ENCODE data around the gene MAMDC4. TPM values are rescaled to one million over a fixed set of nuclear protein-coding genes. Genes with fewer than 3 reads are reported as not detected.
A peak's percentile ranks its signal among the peaks of the same experiment; 100 is the strongest.

Gene MAMDC4
- total RNA-seq, 1 experiment from 2014 or later, result 6.3 TPM

DNA sequence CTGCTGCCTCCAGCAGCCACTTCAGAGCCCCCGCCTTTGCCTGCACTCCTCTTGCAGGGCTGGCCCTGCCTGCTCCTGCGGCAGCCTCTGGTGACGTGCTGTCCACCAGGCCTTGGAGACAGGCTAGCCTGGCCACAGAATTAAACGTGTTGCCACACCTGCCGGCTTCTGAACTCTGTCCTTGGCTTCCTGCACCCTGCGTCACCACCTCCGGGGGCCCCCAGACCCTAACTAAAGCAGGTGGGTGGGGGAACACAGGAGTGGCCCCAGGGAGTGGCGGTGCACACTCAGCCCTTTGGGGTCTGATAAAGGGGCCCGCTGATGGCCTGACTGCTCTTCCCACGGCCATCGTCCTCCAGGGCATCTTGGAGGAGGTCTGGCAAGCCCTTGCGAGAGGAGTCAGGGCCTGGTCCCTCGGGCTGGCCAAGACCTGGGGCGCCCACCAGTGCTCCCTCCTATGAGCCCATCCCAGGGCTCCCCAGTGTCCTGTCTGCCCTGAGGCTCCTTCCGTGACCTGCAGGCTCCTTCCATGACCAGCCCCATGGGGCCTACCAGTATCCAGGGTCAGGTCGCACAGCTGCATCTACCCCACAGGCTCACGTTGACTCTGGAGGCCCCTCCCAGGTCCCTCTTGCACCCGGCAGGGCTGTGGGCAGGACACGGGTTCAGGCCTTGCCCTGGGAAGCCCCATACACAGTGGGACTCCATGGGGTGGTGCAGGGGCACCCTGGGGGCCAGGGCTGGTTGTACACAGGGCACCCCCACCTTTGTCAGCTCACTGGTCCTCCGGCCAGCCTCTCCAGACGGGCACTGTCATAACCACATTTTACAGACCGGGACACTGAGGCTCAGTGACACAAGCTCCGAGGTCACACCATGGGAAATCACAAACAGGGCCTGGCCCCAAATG, 1.0 kb upstream of the MAMDC4 start:
- H3K27me3 ChIP-seq (ENCODE audit: control insufficient read depth, insufficient read depth, low read length), result no peaks in the 10 kb centered on the region
- peak overlapping the region; percentile 83; the same call in 1 of the 2 replicates for H3K27ac ChIP-seq (ENCODE audit: low read length)

DNA sequence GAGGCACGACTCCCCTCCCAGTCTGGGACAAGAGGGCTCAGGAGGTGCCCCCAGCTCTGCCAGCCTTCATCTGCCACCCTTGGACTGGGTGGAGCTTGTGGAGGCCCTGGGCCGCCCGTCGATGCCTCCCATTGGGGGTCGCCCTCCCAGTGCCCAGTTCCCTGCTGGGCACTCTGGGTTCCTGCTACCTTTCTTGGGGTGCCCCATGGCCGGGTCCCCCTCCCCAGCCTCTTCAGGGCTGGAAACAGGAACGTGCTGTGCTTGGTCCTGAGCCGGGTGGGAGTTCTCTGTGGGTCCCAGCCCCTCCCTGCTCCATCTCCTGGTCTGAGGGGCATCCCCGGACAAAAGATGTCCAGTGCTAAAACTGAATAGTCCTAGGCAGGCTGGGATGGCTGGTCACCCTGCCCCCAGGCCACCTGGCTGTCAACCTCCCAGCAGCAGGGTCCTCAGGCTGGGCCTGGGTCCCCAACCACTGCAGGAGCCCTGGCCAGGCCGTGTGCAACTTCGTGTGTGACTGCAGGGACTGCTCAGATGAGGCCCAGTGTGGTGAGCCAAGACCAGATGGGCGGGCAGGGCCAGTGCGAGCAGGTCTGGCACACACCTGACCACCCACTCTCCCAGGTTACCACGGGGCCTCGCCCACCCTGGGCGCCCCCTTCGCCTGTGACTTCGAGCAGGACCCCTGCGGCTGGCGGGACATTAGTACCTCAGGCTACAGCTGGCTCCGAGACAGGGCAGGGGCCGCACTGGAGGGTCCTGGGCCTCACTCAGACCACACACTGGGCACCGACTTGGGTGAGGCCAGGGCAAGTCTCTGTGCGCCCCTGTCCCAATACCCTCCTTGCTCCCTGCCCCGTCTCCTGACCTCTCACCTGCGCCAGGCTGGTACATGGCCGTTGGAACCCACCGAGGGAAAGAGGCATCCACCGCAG, 784 bp downstream of the MAMDC4 start:
- POLR2A ChIA-PET, result no interaction called here
- Histone ChIP-seq H3K4me3 (ENCODE audit: low read depth in 2 of 2, low read length in 2 of 2) (no peak overlapping the region), H3K27me3 (ENCODE audit: control insufficient read depth, insufficient read depth, low read length) (no peaks in the 10 kb centered on the region), H3K36me3 (ENCODE audit: control insufficient read depth, insufficient read depth, low read length) (no peaks in the 10 kb centered on the region), H3K27ac (ENCODE audit: low read length) (no peak overlapping the region), H3K4me1 (ENCODE audit: control insufficient read depth, insufficient read depth, low read length) (peaks cover 27% of the 10 kb centered on the region), H3K9me3 (ENCODE audit: control insufficient read depth, insufficient read depth, low read depth, low read length) (no peaks in the 10 kb centered on the region)
- TF ChIP-seq, protein P1, sequence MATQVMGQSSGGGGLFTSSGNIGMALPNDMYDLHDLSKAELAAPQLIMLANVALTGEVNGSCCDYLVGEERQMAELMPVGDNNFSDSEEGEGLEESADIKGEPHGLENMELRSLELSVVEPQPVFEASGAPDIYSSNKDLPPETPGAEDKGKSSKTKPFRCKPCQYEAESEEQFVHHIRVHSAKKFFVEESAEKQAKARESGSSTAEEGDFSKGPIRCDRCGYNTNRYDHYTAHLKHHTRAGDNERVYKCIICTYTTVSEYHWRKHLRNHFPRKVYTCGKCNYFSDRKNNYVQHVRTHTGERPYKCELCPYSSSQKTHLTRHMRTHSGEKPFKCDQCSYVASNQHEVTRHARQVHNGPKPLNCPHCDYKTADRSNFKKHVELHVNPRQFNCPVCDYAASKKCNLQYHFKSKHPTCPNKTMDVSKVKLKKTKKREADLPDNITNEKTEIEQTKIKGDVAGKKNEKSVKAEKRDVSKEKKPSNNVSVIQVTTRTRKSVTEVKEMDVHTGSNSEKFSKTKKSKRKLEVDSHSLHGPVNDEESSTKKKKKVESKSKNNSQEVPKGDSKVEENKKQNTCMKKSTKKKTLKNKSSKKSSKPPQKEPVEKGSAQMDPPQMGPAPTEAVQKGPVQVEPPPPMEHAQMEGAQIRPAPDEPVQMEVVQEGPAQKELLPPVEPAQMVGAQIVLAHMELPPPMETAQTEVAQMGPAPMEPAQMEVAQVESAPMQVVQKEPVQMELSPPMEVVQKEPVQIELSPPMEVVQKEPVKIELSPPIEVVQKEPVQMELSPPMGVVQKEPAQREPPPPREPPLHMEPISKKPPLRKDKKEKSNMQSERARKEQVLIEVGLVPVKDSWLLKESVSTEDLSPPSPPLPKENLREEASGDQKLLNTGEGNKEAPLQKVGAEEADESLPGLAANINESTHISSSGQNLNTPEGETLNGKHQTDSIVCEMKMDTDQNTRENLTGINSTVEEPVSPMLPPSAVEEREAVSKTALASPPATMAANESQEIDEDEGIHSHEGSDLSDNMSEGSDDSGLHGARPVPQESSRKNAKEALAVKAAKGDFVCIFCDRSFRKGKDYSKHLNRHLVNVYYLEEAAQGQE (IDR thresholded peaks at IDR 0.05; ENCODE audit: insufficient read depth in 1 of 2, low read depth in 2 of 2, low read length in 1 of 2), result no peak
- no peak; the same call in 1 of the 2 replicates for TF ChIP-seq POLR2AphosphoS5 (IDR thresholded peaks at IDR 0.05; ENCODE audit: low read depth, low read length)
- TF ChIP-seq, protein P2, sequence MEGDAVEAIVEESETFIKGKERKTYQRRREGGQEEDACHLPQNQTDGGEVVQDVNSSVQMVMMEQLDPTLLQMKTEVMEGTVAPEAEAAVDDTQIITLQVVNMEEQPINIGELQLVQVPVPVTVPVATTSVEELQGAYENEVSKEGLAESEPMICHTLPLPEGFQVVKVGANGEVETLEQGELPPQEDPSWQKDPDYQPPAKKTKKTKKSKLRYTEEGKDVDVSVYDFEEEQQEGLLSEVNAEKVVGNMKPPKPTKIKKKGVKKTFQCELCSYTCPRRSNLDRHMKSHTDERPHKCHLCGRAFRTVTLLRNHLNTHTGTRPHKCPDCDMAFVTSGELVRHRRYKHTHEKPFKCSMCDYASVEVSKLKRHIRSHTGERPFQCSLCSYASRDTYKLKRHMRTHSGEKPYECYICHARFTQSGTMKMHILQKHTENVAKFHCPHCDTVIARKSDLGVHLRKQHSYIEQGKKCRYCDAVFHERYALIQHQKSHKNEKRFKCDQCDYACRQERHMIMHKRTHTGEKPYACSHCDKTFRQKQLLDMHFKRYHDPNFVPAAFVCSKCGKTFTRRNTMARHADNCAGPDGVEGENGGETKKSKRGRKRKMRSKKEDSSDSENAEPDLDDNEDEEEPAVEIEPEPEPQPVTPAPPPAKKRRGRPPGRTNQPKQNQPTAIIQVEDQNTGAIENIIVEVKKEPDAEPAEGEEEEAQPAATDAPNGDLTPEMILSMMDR (IDR thresholded peaks at IDR 0.05), result no peak
- no peak for TF ChIP-seq SIN3A (IDR thresholded peaks at IDR 0.05; ENCODE audit: borderline replicate concordance, insufficient read depth, low read depth, low read length)
- no peak for TF ChIP-seq TCF7L2 (IDR thresholded peaks at IDR 0.05; ENCODE audit: low read depth, low read length)
- intact Hi-C loops (cut with micrococcal nuclease; ENCODE audit: unreplicated experiment) (no loop called here), in situ Hi-C loops (cut with HindIII; ENCODE audit: low pct_unique_long_range_greater_than_20kb, low sequenced_read_pairs) (no loop called here)
- no peak for ATAC-seq
- BruUV-seq (replicated peaks), result no TSS peak
- CTCF ChIA-PET, result interaction anchor here (0.6 to 0.7 kb wide), 2 partner anchors 63 to 129 kb away, joined by 3 to 7 read pairs; no protein-coding TSS in a partner anchor
- DNase-seq (ENCODE audit: low read depth, low spot score), result no peak

More for the DNA sequence above, 1.0 kb upstream of the MAMDC4 start:
- ChIA-PET POLR2A (interaction anchor here (0.6 kb wide), 1 partner anchor 87 kb away, joined by 6 read pairs; no protein-coding TSS in a partner anchor), CTCF (no interaction called here)
- BruUV-seq (replicated peaks), result no TSS peak
- ATAC-seq (no peak), DNase-seq (ENCODE audit: low read depth, low spot score) (no peak)
- no peaks in the 10 kb centered on the region for H3K9me3 ChIP-seq (ENCODE audit: control insufficient read depth, insufficient read depth, low read depth, low read length)
- peak overlapping the region; percentile 64 to 69; a peak in 3 of 4 replicates for H3K4me3 ChIP-seq (ENCODE audit: low read depth in 2 of 2, low read length in 2 of 2)
- TF ChIP-seq, protein P2 (IDR thresholded peaks at IDR 0.05), result no peak
- no peak for TF ChIP-seq SIN3A (IDR thresholded peaks at IDR 0.05; ENCODE audit: borderline replicate concordance, insufficient read depth, low read depth, low read length)
- no peak for TF ChIP-seq POLR2AphosphoS5 (IDR thresholded peaks at IDR 0.05; ENCODE audit: low read depth, low read length)
- no peak for TF ChIP-seq TCF7L2 (IDR thresholded peaks at IDR 0.05; ENCODE audit: low read depth, low read length)
- TF ChIP-seq, protein P1 (IDR thresholded peaks at IDR 0.05; ENCODE audit: insufficient read depth in 1 of 2, low read depth in 2 of 2, low read length in 1 of 2), result no peak
- peaks cover 18% of the 10 kb centered on the region for H3K4me1 ChIP-seq (ENCODE audit: control insufficient read depth, insufficient read depth, low read length)
- in situ Hi-C loops (cut with HindIII; ENCODE audit: low pct_unique_long_range_greater_than_20kb, low sequenced_read_pairs), result no loop called here
- intact Hi-C loops (cut with micrococcal nuclease; ENCODE audit: unreplicated experiment), result no loop called here
- H3K36me3 ChIP-seq (ENCODE audit: control insufficient read depth, insufficient read depth, low read length), result no peaks in the 10 kb centered on the region
